EH (cell line): ENCODE data around the gene SLC25A42.
"Not testable (repeated sequence)": the region's sequence is repeated elsewhere in the genome, so short reads cannot be mapped to it uniquely, and the experiment has no call there.

Experiments
- DNase-seq: peaks from one replicate; pipeline ENCODE4 v3.0.0-alpha.2; 2015; ENCODE audit warnings: low read depth

The SLC25A42 gene

GRCh38 chr19:19135713-19136112 is 71.9 kb downstream of the SLC25A42 start:
- not testable (repeated sequence) for DNase-seq

GRCh38 chr19:19137556-19138108 is 73.8 kb downstream of the SLC25A42 start:
- DNase-seq, result peak; percentile 23

- peak; percentile 98 for DNase-seq
These were observed 74.6 kb downstream of the SLC25A42 start, which contains the start of gene TMEM161A for GRCh38 chr19:19138109-19138981. Gene TMEM161A (minus strand): TSS chr19:19138478. CDS start chr19:19138428, 50 bp downstream.

GRCh38 chr19:19139876-19140229 is 76.1 kb downstream of the SLC25A42 start:
- no peak for DNase-seq

- peak; percentile 11 for DNase-seq
These were observed 76.7 kb downstream of the SLC25A42 start for GRCh38 chr19:19140476-19140875.

- no peak for DNase-seq
These were observed 78.6 kb downstream of the SLC25A42 start for GRCh38 chr19:19142347-19142746.

- DNase-seq, result no peak
These were observed 81.5 kb downstream of the SLC25A42 start for GRCh38 chr19:19145281-19145680.

GRCh38 chr19:19145684-19146608 is 82.2 kb downstream of the SLC25A42 start:
- peak; percentile 65 for DNase-seq

GRCh38 chr19:19146865-19147264 is 83.1 kb downstream of the SLC25A42 start:
- DNase-seq, result no peak

GRCh38 chr19:19147344-19147743 is 83.5 kb downstream of the SLC25A42 start:
- no peak for DNase-seq

- DNase-seq, result not testable (repeated sequence)
These were observed 84.7 kb downstream of the SLC25A42 start for GRCh38 chr19:19148504-19148903.

GRCh38 chr19:19149435-19149834 is 85.6 kb downstream of the SLC25A42 start:
- DNase-seq, result no peak

- no peak for DNase-seq
These were observed 87.6 kb downstream of the SLC25A42 start for GRCh38 chr19:19151418-19151817.

GRCh38 chr19:19152668-19153384 is 89.0 kb downstream of the SLC25A42 start:
- no peak for DNase-seq

GRCh38 chr19:19154768-19155494 is 91.1 kb downstream of the SLC25A42 start:
- DNase-seq, result no peak

GRCh38 chr19:19155495-19156219 is 91.9 kb downstream of the SLC25A42 start:
- DNase-seq, result no peak

GRCh38 chr19:19157808-19158207 is 94.0 kb downstream of the SLC25A42 start:
- DNase-seq, result no peak

- DNase-seq, result no peak
These were observed 95.7 kb downstream of the SLC25A42 start for GRCh38 chr19:19159534-19159933.

- no peak for DNase-seq
These were observed 96.8 kb downstream of the SLC25A42 start for GRCh38 chr19:19160461-19161035.

- DNase-seq, result no peak
These were observed 98.7 kb downstream of the SLC25A42 start for GRCh38 chr19:19162495-19162894.
